Measurements from ENCODE around the gene SCRT2.

SCRT2 gene

DNA sequence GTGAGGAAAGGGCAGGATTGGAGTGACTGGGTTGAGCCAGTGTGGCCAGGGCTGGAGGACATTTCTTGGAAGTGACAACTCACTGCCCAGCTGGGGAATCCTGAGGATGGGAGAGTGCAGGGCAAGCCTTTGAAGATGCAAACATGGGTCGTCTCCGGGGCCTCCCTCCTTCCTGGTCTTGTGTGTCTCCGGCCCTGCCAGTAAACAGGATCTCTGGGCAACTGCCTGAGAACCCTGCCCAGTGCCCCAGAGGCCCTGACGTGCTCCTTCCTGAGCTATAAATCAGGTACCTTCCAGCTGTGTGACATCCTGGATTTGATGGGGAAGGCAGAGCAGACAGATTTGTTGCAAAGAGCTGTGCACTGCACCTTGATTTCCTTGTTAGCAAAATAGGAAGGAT is 52.6 kb downstream of the SCRT2 start:
- H3K27ac ChIP-seq, result no peak overlapping the region
- TF ChIP-seq, protein P1, sequence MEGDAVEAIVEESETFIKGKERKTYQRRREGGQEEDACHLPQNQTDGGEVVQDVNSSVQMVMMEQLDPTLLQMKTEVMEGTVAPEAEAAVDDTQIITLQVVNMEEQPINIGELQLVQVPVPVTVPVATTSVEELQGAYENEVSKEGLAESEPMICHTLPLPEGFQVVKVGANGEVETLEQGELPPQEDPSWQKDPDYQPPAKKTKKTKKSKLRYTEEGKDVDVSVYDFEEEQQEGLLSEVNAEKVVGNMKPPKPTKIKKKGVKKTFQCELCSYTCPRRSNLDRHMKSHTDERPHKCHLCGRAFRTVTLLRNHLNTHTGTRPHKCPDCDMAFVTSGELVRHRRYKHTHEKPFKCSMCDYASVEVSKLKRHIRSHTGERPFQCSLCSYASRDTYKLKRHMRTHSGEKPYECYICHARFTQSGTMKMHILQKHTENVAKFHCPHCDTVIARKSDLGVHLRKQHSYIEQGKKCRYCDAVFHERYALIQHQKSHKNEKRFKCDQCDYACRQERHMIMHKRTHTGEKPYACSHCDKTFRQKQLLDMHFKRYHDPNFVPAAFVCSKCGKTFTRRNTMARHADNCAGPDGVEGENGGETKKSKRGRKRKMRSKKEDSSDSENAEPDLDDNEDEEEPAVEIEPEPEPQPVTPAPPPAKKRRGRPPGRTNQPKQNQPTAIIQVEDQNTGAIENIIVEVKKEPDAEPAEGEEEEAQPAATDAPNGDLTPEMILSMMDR (IDR thresholded peaks at IDR 0.05), result no peak
- TF ChIP-seq ZFX (IDR thresholded peaks at IDR 0.05; ENCODE audit: borderline replicate concordance), result no peak

GRCh38 chr20:622161-622560 is 53.4 kb downstream of the SCRT2 start:
- no peak overlapping the region for H3K27ac ChIP-seq
- TF ChIP-seq ZFX (IDR thresholded peaks at IDR 0.05; ENCODE audit: borderline replicate concordance), result no peak
- TF ChIP-seq, protein P1 (IDR thresholded peaks at IDR 0.05), result no peak

DNA sequence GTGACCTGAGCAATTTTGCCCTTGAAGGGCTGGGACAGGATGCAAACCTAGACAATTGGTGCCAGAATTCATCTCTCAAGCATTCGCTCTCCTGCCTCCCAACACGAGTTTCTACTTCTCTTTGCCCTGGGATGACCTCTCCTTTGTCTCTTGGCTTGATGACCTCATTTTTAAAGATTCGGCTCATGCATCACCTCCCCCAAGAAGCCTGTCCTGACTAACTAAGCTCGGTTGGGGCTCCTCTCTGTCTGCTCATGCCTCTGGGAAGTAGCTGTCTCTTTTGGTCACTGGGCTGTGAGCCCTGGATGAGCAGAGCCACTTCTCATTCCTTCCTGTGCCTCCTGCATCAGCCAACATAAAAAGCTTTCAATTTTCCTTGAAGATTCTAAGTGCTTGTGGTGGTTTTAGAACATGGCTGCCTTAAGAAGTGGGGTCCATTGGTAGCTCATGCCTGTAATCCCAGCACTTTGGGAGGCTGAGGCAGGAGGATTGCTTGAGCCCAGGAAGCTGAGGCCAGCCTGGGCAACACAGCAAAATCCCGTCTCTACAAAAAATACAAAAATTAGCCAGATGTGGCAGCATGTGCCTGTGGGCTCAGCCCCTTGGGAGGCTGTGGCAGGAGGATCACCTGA is 54.4 kb downstream of the SCRT2 start:
- TF ChIP-seq, protein P1 (IDR thresholded peaks at IDR 0.05), result no peak
- TF ChIP-seq ZFX (IDR thresholded peaks at IDR 0.05; ENCODE audit: borderline replicate concordance), result no peak
- H3K27ac ChIP-seq, result no peak overlapping the region

- no peak overlapping the region for H3K27ac ChIP-seq
- TF ChIP-seq, protein P1 (IDR thresholded peaks at IDR 0.05), result no peak
- no peak for TF ChIP-seq ZFX (IDR thresholded peaks at IDR 0.05; ENCODE audit: borderline replicate concordance)
Measured at GRCh38 chr20:620246-620645, 55.4 kb downstream of the SCRT2 start.

DNA sequence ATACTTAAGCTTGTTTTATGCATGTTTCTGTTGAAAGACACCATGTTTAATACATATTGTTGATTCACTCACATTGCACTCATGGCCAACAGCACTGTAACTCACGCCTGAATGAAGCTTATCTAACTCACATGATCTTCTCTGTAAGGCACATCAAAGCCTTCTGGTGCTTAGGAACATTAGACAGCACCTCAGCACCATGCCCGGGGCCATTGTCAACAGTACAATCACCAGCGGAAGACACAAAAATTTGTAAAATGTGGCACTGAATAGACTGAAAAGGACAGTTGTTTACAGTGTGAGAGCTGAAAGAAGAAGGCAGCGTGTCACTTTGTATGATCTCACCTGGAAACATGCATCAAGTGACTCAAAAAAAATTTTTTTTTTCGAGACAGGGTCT is 56.6 kb downstream of the SCRT2 start:
- TF ChIP-seq ZFX (IDR thresholded peaks at IDR 0.05; ENCODE audit: borderline replicate concordance), result no peak
- TF ChIP-seq, protein P1 (IDR thresholded peaks at IDR 0.05), result no peak
- H3K27ac ChIP-seq, result no peak overlapping the region

DNA sequence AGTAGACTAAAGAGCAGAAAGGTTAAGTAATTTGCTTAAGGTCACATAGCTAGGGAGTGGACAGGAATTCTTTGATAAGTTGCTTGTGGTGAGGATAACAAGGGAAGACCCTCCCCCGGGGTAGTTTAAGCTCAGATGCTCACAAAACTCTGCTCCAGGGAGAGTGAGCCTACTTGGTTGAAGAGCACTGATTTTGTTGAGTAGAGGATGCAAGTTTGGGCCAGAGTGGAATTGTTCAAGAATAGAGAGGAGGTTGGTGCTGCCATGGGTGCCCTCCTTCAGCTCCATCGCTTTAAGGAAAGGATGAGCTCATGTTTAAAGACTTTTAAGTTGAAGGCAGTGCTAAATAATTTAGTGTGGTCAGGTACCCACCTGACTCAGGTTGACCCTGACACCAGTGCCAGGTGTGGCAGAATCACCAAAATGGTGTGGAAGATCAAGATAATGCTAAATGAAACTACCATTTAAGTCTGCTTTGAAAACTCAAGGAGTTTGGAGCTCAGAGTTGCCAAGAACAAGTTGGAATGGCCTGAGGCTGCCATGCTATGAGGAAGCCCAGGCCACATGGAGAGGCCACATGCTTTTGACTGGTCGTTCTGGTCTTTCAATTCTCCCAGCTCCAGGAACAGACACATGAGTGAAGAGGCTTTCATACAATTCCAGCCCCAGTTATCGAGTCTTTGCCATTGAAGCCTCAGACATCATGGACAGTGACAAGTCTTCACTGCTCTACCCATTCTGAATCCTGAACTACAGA is 57.5 kb downstream of the SCRT2 start:
- TF ChIP-seq, protein P1 (IDR thresholded peaks at IDR 0.05), result no peak
- no peak for TF ChIP-seq ZFX (IDR thresholded peaks at IDR 0.05; ENCODE audit: borderline replicate concordance)
- H3K27ac ChIP-seq, result no peak overlapping the region

- no peak overlapping the region for H3K27ac ChIP-seq
- TF ChIP-seq, protein P1 (IDR thresholded peaks at IDR 0.05), result no peak
- TF ChIP-seq ZFX (IDR thresholded peaks at IDR 0.05; ENCODE audit: borderline replicate concordance), result no peak
Measured at GRCh38 chr20:615514-615913, 60.1 kb downstream of the SCRT2 start.

Measured in 22Rv1 (cell line).